ENCODE data around the gene GPSM1.

DNA sequence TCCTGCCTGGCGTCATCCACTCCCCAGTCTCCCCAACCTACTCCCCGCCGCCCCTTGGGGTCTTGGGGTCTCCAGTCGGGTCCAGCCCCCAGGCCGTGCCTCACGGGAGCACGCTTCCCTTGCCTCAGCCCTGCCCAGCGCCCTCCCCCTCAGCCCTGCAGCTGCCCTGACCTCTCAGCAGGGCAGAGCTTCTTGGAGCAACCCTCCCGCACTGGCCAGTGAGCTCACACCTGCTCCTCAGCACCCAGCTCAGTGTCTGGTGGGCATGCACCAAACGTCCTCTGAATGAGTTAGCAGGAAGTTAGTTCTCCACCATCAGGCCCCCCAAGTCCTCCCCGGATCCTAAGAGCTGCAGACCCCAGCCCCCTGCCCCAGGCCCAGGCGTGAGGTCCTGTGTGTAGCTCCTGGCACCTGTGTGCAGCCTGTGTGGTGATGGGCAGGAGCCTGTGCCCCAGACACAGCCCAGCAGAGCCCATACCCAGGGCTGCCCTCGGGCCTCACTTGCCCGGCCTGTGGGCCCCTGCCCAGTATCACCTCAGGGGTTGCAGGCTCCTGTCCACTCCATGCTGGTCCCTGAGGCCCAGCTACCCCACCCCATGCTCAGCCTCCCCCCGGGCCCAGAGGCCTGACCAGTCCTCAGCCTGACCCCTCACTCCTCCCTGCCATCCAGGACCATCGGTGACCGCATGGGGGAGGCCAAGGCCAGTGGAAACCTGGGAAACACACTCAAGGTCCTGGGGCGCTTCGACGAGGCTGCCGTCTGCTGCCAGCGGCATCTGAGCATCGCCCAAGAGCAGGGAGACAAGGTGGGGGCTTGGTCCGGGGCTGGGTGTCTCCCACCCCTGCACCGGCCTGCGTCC is 8.2 kb downstream of the GPSM1 start:
- TF ChIP-seq, protein P1, sequence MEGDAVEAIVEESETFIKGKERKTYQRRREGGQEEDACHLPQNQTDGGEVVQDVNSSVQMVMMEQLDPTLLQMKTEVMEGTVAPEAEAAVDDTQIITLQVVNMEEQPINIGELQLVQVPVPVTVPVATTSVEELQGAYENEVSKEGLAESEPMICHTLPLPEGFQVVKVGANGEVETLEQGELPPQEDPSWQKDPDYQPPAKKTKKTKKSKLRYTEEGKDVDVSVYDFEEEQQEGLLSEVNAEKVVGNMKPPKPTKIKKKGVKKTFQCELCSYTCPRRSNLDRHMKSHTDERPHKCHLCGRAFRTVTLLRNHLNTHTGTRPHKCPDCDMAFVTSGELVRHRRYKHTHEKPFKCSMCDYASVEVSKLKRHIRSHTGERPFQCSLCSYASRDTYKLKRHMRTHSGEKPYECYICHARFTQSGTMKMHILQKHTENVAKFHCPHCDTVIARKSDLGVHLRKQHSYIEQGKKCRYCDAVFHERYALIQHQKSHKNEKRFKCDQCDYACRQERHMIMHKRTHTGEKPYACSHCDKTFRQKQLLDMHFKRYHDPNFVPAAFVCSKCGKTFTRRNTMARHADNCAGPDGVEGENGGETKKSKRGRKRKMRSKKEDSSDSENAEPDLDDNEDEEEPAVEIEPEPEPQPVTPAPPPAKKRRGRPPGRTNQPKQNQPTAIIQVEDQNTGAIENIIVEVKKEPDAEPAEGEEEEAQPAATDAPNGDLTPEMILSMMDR (IDR thresholded peaks at IDR 0.05; ENCODE audit: insufficient read depth, low read depth, low read length), result no peak
- TF ChIP-seq EZH2 (IDR thresholded peaks at IDR 0.05; ENCODE audit: insufficient read depth, low read length), result no peak
